Measurements from ENCODE around the gene CNIH1. TPM values are rescaled to one million over a fixed set of nuclear protein-coding genes. Genes with fewer than 3 reads are reported as not detected.
A peak's percentile ranks its signal among the peaks of the same experiment; 100 is the strongest.
"Not testable (repeated sequence)": the region's sequence is repeated elsewhere in the genome, so short reads cannot be mapped to it uniquely, and the experiment has no call there.

CNIH1 gene
- polyA plus RNA-seq, 4 donors, result 136 to 157 (median 152) TPM

DNA sequence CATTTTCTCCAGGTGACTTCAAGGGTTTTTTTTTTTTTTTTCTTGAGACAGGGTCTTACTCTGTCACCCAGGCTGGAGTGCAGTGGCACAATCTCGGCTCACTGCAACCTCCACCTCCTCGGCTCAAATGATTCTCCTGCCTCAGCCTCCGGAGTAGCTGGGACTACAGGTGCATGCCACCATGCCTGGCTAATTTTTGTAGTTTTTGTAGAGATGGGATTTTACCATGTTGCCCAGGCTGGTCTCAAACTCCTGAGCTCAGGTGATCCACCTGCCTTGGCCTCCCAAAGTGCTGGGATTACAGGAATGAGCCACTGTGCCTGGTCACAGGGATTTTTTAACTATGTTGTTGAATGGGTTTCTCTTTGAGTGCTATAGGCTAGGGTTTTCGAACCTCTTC, 3.2 kb downstream of the CNIH1 start:
- not testable (repeated sequence) for DNase-seq (ENCODE audit: low read depth in 4 of 4, low spot score in 3 of 4)

DNA sequence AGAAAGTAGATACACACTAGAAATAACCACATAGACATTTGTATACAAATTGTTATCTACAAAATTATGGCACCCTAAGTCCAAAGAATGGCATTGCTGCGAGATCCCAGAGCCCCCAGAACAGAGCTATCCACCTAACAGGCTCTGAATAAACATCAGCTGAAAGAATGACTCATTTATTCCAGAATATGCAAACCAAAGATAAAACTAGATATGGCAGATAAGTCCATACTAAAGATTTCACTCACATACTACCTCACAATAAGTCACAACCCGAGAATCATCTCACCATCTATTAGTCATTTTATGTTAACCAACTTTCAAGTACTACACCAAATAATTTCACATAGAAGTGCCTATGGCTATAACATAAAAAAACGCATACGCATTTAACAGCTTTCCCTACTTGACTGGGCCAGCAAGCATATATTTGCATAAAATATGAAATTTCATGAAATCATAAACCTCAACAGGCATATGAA, 5.6 kb downstream of the CNIH1 start:
- DNase-seq (ENCODE audit: low read depth in 4 of 4, low spot score in 3 of 4), result no peak

DNA sequence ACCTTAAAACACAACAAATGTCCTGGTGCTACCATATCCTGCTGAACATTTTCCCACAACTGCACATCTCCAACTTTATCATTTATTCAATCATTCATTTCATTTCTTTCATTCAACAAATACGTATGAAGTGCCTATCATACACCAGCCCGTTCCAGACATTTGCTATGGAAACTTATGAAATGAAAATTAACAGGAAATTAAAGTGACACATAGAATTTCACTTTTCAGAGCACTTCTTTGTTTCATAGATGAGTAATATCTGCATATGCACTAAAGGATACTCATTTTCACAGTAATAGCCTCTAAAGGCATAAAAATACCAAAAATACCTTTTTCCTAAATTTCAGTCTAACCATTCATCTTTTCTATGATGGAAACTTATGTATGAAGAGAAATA, 12.6 kb downstream of the CNIH1 start:
- DNase-seq (ENCODE audit: low read depth in 4 of 4, low spot score in 3 of 4), result no peak

DNA sequence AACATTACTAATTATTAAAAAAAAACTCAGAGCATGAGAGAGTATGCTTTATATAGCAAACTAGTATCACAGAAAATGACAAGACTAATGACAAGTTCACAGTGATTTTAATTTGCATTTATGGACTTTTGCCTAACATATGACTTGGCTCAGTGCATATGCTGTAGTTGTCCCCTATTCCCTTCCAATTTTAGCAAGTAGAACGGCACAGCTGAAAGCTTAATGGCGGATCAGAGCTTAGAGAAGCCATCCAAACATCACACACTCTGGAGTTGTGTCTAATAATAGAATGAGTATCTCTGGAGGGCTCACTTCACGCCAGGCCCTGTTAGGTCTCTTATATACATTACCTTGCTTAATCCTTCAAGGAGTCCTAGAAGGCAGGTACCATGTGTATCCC, 13.3 kb downstream of the CNIH1 start:
- no peak for DNase-seq (ENCODE audit: low read depth in 4 of 4, low spot score in 3 of 4)

DNA sequence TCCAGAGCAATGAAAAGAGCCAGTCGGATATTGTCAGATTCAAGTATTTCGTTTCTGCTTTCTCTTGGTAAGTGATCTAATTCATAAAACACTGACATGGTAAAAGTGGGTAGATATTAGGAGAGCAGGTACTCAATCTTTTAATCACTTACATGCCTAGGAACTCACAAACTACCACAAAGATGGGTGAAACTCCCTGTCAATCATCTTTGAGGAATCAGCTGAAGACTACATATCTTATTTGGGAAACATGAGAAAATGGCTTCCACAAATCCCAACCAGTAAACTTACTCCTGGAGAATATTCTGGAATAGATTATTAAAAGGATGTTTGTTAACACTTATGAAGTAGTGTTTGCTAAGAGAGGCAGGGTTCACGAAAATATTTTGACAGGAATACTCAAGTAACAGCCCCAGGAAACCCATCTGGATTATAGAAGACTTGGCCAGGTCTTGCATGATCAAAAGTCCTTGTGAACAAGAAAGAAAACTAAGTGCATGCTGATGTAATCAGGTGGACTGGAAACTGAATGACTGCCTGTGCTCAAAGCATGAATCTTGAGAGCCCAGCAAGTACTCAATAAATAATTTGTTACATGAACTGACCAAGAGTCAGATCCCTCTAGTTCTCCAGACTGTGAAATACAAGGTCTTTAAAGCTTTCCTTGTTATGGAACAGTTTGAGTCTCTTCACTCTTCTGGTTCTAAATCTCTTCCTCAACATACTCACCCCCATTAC, 15.5 kb downstream of the CNIH1 start:
- no peak for DNase-seq (ENCODE audit: low read depth in 4 of 4, low spot score in 3 of 4)

DNA sequence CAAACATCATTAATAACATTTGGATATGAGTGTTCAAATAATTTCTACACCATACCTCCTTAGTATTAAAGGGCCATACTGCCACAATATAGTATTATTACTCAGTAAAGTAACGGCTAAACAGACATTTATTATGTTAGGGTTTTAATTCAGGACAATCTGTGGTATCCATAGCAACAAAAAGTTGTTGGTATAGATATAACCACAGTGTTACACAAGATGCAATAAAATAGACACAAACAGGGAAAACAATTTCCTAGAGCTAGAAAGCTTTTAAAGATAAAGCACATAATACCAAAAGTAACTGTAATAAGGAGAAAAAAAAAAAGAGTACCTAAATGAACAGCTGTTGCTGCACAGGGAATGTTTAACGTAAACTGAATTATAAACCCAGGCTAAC, 16.1 kb downstream of the CNIH1 start:
- DNase-seq (ENCODE audit: low read depth in 4 of 4, low spot score in 3 of 4), result no peak

DNA sequence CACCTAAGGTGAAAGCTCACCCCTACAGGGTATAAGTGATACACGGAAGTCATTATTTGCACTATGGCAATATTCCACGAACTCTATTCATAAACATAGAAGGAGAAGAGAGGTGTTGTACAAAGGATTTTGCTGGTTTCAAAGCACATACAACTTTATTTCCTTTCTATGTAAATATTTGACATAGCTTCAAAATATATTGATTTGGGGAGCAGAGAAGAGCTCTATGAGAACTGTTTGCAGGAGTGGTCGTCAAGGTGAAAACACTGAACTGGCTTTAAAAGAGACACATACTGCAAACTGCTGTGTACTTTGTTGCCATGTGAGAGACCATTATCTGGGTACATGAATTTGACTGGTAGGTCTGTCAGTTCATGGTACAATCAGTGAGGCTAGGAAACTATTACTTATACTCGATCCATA, 16.7 kb downstream of the CNIH1 start:
- DNase-seq (ENCODE audit: low read depth in 4 of 4, low spot score in 3 of 4), result no peak

DNA sequence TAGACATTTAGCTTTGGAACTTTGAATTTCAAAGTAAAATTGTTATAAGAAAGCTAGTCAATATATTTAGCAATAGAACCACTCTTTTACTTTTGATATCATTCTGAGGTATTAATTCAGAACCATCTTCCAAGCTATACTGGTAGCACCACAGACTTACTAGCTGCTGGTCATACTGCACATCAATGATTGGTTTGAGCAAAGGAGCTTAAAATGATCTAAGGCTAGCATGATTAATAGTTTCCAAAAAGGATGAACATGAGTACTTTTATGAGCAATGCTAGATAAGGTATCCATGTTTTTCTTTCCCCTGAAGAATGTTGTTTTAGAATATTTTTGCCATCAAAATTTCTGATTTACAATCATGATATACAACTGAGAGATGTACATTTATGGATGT, 17.2 kb downstream of the CNIH1 start:
- no peak for DNase-seq (ENCODE audit: low read depth in 4 of 4, low spot score in 3 of 4)

DNA sequence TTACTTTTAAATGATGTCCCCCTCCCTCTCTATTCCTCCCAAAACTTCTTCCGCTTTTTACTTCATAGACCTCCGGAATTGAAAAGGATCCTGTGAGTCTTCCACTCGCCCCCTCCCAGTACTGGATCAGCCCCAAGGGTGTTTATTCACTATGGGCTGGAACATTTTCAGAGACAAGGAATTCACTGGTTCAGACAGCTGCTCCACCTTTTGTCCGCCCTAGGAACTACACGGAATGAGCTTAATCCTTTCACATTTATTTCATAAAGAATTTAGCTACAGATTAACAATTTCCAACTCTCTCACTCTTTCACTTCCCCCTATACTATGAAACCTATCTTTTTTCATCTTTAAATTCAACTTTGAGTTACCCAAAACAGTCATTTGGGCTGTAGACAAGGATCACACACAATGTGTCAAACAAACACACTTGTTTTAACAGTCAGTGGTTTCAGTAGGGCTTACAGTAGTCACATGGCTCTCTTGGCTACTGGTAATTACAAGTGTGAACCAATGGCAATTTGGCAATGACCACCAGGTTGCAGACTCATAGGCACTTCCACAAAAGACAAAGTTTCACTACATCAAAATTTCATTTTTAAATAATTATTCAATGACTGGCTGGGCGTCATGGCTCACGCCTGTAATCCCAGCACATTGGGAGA, 20.6 kb downstream of the CNIH1 start:
- DNase-seq (ENCODE audit: low read depth in 4 of 4, low spot score in 3 of 4), result no peak

DNA sequence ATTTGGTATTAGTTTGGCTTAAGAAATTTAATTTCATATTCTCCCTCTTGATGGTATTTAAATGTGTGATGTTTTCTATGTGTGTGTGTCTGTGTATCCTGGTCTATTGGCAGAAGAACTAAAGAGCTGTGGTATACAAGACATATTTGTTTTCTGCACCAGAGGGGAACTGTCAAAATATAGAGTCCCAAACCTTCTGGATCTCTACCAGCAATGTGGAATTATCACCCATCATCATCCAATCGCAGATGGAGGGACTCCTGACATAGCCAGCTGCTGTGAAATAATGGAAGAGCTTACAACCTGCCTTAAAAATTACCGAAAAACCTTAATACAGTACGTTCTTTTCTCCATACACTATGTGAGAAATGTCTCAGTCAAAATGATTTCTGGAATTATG, 29.8 kb downstream of the CNIH1 start:
- no peak for DNase-seq (ENCODE audit: low read depth in 4 of 4, low spot score in 3 of 4)

DNA sequence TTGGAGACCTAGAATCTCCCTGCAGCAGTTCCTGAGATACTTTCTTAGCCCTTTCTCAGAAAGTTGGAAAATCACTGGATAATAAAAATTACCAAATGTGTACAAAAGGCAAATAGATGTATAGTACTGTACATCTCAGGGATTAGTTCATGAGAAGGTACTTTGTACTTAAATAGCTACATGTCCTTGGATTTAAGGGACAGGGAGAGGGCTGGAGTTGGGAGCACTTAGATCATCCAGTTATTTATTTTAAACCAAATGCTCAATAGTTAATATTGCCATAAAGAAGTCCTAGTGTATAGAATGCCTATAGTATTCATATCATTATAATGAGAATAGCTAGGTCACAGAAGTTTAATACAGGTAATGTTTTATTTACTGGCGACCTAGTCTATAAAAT, 31.0 kb downstream of the CNIH1 start:
- DNase-seq (ENCODE audit: low read depth in 4 of 4, low spot score in 3 of 4), result no peak

DNA sequence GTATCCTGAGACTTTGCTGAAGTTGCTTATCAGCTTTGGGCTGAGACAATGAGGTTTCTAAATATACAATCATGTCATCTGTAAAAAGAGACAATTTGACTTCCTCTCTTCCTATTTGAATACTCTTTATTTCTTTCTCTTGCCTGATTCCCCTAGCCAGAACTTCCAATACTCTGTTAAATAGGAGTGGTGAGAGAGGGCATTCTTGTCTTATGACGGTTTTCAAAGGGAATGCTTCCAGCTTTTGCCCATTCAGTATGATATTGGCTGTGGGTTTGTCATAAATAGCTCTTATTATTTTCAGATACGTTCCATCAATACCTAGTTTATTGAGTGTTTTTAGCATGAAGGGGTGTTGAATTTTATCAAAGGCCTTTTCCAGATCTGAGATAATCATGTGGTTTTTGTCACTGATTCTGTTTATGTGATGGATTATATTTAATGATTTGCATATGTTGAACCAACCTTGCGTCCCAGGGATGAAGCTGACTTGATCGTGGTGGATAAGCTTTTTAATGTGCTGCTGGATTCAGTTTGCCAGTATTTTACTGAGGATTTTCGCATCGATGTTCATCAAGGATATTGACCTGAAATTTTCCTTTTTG, 37.7 kb downstream of the CNIH1 start:
- not testable (repeated sequence) for DNase-seq (ENCODE audit: low read depth in 4 of 4, low spot score in 3 of 4)

DNA sequence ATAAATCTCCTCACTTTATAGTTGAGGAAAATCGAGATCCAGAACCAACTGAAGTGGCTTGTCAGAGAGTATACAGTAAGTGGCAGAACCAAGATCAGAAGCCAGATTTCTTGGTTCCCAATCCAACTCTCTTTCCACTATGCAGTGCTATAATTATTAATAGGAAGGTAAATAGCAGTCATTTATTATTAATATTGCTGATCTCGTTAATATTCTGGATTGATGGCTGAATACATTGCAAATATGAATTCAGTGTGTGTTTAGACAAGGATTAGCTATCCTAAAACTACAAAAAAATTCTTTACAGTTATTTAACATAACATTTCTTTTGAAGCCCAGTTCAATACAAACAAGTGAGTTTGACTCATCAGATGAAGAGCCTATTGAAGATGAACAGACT, 41.6 kb downstream of the CNIH1 start:
- DNase-seq (ENCODE audit: low read depth in 4 of 4, low spot score in 3 of 4), result no peak

DNA sequence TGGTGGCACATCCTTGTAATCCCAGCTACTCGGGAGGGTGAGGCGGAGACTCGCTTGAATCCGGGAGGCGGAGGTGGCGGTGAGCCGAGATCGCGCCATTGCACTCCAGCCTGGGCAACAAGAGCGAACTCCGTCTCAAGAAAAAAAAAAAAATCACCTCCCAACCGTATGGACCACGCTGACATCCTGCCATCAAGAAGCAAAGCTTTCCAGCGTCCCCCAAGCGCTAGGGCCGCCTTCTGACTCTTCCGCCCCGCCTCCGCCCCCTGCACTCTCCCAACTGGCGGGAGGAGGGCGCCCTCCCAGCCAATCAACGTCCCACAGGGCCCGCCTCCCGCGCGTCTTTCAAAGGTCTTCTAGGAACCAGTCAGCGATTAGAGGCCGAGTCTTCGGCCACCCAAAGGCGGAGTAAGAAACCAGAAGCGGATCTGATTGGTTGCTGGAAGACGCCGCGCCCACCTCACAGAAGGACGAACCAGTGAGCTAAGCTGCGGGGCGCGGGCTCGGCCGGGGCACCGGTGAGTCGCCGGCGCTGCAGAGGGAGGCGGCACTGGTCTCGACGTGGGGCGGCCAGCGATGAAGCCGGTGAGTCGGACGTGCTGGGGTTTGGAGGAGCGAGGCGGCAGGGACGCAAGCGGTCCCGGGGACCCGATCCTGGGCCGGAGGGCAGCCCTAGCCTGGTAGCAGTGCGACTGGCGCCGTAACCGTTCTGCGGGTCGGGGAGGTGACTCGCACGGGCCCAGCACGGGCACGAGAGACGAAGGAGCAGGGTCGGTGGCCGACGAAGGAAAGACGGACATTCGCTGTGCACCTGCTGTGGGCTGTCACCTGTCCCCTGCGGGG, 44.5 kb downstream of the CNIH1 start, which contains the start of gene CDKN3:
TSS of gene CDKN3 (plus strand) at position 515 of the 843 bp plus-strand sequence. CDS start at position 577, 62 bp downstream.
- peak; percentile 93 to 99 (median 97) for DNase-seq (ENCODE audit: low read depth in 4 of 4, low spot score in 3 of 4)

DNA sequence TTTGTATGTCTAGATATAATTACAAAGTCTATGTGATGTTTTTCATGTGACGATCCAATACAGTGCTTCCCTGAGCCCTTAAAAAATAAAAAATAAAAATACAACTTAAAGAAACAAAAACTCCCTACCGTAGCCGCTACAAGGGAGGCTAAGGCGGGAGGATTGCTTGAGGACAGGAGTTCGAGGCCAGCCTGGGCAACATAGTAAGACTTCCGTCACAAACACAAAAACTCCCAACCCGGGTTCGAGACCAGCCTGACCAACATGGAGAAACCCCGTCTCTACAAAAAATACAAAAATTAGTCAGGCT, 45.0 kb downstream of the CNIH1 start:
- no peak for DNase-seq (ENCODE audit: low read depth in 4 of 4, low spot score in 3 of 4)

DNA sequence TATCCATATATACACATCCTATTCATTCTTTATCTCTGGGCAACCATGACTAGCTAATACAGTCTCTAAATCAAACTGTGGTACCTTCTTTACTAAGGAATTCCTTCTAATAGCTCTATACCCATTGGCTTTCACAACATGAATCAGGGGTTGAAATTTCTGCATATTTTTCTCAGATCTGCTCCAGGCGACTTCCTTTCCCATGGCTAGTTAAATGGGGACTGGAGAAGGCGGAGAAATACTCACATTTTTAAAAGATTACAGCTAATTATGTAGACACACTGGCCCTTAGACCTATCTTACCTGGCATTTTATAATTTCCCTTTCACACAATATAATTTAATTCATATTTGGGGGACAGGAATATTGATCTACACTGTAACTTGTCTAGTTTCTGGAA, 45.5 kb downstream of the CNIH1 start:
- no peak for DNase-seq (ENCODE audit: low read depth in 4 of 4, low spot score in 3 of 4)

DNA sequence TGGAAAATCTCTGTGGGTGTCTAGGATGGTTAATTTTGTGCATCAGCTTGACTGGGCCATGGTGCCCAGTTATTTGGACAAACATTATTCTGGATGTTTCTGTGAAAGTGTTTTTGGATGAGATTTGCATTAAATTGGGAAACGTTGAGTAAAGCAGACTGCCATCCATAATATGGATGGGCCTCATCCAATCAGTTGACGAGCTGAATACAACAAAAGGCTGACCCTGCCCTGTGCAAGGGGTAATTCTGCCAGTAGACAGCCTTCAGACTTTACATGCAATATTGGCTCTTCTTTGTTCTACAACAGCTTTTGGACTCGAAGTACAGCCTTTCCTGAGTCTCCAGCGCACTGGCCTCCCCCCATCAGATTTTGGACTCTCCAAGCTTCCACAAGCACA, 45.9 kb downstream of the CNIH1 start:
- no peak for DNase-seq (ENCODE audit: low read depth in 4 of 4, low spot score in 3 of 4)

DNA sequence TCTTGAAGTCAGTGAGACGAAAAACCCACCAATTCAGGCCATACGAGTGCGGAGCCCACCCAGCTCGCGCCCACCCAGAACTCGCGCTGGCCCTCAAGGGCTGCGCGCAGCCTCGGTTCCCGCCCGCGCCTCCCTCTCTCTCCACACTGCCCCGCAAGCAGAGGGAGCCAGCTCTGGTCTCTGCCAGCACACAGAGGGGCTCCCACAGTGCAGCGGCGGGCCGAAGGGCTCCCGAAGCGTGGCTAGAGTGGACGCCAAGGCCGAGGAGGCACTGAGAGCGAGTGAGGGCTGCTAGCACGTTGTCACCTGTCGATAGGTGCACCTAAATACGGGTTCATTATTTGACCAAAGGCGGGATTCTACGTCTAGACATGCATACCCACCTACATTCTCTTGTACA, 46.6 kb downstream of the CNIH1 start:
- DNase-seq (ENCODE audit: low read depth in 4 of 4, low spot score in 3 of 4), result no peak

DNA sequence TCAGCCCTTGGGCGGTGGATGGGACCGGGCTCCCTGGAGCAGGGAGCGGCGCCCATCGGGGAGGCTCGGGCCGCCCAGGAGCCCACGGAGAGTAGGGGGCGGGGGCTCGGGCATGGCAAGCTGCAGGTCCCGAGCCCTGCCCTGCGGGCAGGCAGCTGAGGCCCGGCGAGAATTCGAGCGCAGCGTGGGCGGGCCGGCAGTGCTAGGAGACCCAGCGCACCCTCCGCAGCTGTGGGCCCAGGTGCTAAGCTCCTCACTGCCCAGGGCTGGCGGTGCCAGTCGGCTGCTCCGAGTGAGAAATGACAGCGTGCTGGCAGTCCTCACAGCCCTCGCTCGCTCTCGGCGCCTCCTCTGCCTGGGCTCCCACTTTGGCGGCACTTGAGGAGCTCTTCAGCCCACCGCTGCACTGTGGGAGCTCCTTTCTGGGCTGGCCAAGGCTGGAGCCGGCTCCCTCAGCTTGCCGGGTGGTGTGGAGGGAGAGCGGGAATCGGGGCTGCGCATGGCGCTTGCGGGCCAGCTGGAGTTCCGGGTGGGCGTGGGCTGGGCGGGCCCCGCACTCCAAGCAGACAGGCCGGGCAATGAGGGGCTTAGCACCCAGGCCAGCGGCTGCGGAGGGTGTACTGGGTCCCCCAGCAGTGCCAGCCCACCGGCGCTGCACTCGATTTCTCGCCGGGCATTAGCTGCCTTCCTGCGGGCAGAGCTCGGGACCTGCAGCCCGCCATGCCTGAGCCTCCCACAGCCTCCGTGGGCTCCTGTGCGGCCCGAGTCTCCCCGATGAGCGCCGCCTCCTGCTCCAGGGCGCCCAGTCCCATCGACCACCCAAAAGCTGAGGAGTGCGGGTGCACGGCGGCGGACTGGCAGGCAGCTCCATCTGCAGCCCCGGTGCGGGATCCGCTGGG, 47.9 kb downstream of the CNIH1 start:
- DNase-seq (ENCODE audit: low read depth in 4 of 4, low spot score in 3 of 4), result not testable (repeated sequence)

All from right renal pelvis (tissue), 4 donors.